A549 (cell line): ENCODE data around the gene PAQR5. TPM values are rescaled to one million over a fixed set of nuclear protein-coding genes. Genes with fewer than 3 reads are reported as not detected.

Source experiments
- ATAC-seq, 2 experiments: fragments of 200-7000 bp in 1 of 2; fragments of >200 bp in 1 of 2; cut with Nextera tagmentation in 1 of 2; cut with Tn5 transposase in 1 of 2; 3 replicates each; pipeline versions ENCODE4 v1.8.0 to v1.9.1; 2018 to 2020; ENCODE audit warnings: mild to moderate bottlenecking in 1 of 2, moderate library complexity in 1 of 2
- CTCF ChIA-PET: fragments of 300-600 bp; sonication (Branson Sonifier 250); formaldehyde crosslinking; extraction: SDS; loops from one replicate; lab custom pipeline; 2021; ENCODE audit warnings: antibody characterized with exemption, inconsistent platforms; lab: Yijun Ruan, JAX
- POLR2A ChIA-PET: fragments of 350-600 bp; formaldehyde crosslinking; extraction: SDS; loops from one replicate; lab custom pipeline; 2021; ENCODE audit warnings: antibody characterized with exemption, inconsistent platforms; lab: Yijun Ruan, JAX
- DNase-seq, 2 experiments: peaks; one replicate each; pipeline versions ENCODE4 v3.0.0 to v3.0.0-alpha.2; 2011 to 2016; ENCODE audit warnings: low read depth in 1 of 2, low spot score in 1 of 2
- FAIRE-seq: peaks from 2 replicates; lab custom pipeline; 2011; peaks lifted over from hg19 to GRCh38; lab: Jason Lieb, UNC
- H3K27ac ChIP-seq, 2 experiments: fragments of >200 bp; sonication (Bioruptor Twin); formaldehyde crosslinking; 3 replicates each; pipeline ENCODE4 v1.5.1; 2016 to 2017
- H3K4me1 ChIP-seq: fragments of >200 bp; sonication (Bioruptor Twin); formaldehyde crosslinking; 3 replicates; pipeline ENCODE4 v1.6.1; 2016
- H3K4me2 ChIP-seq: fragments of >200 bp; sonication (Bioruptor Twin); formaldehyde crosslinking; 3 replicates; pipeline ENCODE4 v1.6.1; 2016
- H3K4me3 ChIP-seq: fragments of >200 bp; sonication (Bioruptor Twin); formaldehyde crosslinking; 3 replicates; pipeline ENCODE4 v1.5.1; 2016
- H3K9me3 ChIP-seq: fragments of >200 bp; sonication (Bioruptor Twin); formaldehyde crosslinking; 3 replicates; pipeline ENCODE4 v1.6.1; 2016
- CBX2 ChIP-seq: fragments of 200-600 bp; sonication (generic); IDR thresholded peaks from 2 replicates; pipeline ENCODE4 v1.6.1; 2016; ENCODE audit warnings: low read depth, mild to moderate bottlenecking, borderline replicate concordance
- CBX8 ChIP-seq: fragments of 200-600 bp; sonication (generic); IDR thresholded peaks from 2 replicates; pipeline ENCODE4 v1.6.1; 2016
- CHD4 ChIP-seq: fragments of 200-600 bp; sonication (generic); IDR thresholded peaks from 2 replicates; pipeline ENCODE4 v1.6.1; 2016; ENCODE audit warnings: antibody characterized with exemption, mild to moderate bottlenecking, borderline replicate concordance
- EHF ChIP-seq: fragments of 250-450 bp; sonication (Bioruptor Pico); IDR thresholded peaks from 2 replicates; pipeline ENCODE4 v1.5.0; 2020; ENCODE audit warnings: mild to moderate bottlenecking
- FOSB ChIP-seq: fragments of 250-450 bp; sonication (Bioruptor Pico); IDR thresholded peaks from 2 replicates; pipeline ENCODE4 v1.5.0; 2020; ENCODE audit warnings: mild to moderate bottlenecking, moderate library complexity
- FOSL2 ChIP-seq, 2 experiments: fragments of 450-650 bp in 1 of 2; fragments of >200 bp in 1 of 2; sonication (Bioruptor Twin) in 1 of 2; formaldehyde crosslinking; IDR thresholded peaks; 2 replicates each; pipeline versions ENCODE4 v1.5.0 to v1.6.1; 2016 to 2020; ENCODE audit warnings: mild to moderate bottlenecking in 1 of 2, moderate library complexity in 1 of 2
- FOXS1 ChIP-seq: fragments of 250-450 bp; sonication (Bioruptor Pico); IDR thresholded peaks from 2 replicates; pipeline ENCODE4 v1.5.0; 2020; ENCODE audit warnings: mild to moderate bottlenecking, moderate library complexity
- HEYL ChIP-seq: fragments of 250-450 bp; sonication (Bioruptor Pico); IDR thresholded peaks from 2 replicates; pipeline ENCODE4 v1.8.0; 2021; ENCODE audit warnings: mild to moderate bottlenecking, moderate library complexity
- HOXA7 ChIP-seq: fragments of 250-450 bp; sonication (Bioruptor Pico); IDR thresholded peaks from 2 replicates; pipeline ENCODE4 v1.5.0; 2020; ENCODE audit warnings: mild to moderate bottlenecking, moderate library complexity
- JUN ChIP-seq, 2 experiments: fragments of >200 bp; sonication (Bioruptor Twin); formaldehyde crosslinking; IDR thresholded peaks; 2 replicates in 1 of 2; 3 replicates in 1 of 2; pipeline ENCODE4 v1.6.1; 2016 to 2017
- JUNB ChIP-seq: fragments of >200 bp; sonication (Bioruptor Twin); formaldehyde crosslinking; IDR thresholded peaks from 2 replicates; pipeline ENCODE4 v1.6.1; 2016
- MAFK ChIP-seq: fragments of 450-650 bp; IDR thresholded peaks from 2 replicates; pipeline ENCODE4 v1.6.1; 2014; ENCODE audit not compliant: partially characterized antibody
- MAZ ChIP-seq: fragments of 150-350 bp; IDR thresholded peaks from 2 replicates; pipeline ENCODE4 v1.6.1; 2014; ENCODE audit warnings: antibody characterized with exemption, low read depth, low read length, borderline replicate concordance
- MYC ChIP-seq: IDR thresholded peaks from 2 replicates; pipeline ENCODE4 v1.6.1; 2012; ENCODE audit warnings: mild to moderate bottlenecking, inconsistent platforms, low read length, improper control_type of control experiment, borderline replicate concordance
- NFE2L2 ChIP-seq: fragments of 150-350 bp; conservative IDR thresholded peaks from 2 replicates; pipeline ENCODE4 v1.6.1; 2014; ENCODE audit warnings: low read length
- NPAS2 ChIP-seq: fragments of 250-450 bp; sonication (Bioruptor Pico); IDR thresholded peaks from 2 replicates; pipeline ENCODE4 v1.8.0; 2022; ENCODE audit warnings: mild to moderate bottlenecking, moderate library complexity, borderline replicate concordance
- POLR2A ChIP-seq: IDR thresholded peaks from 2 replicates; pipeline ENCODE4 v1.6.1; 2012; ENCODE audit warnings: mild to moderate bottlenecking, low read length
- RAD21 ChIP-seq, 2 experiments: fragments of >200 bp in 1 of 2; sonication (Bioruptor Twin) in 1 of 2; formaldehyde crosslinking in 1 of 2; IDR thresholded peaks in 1 of 2; conservative IDR thresholded peaks in 1 of 2; 2 replicates in 1 of 2; 3 replicates in 1 of 2; pipeline ENCODE4 v1.6.1; 2012 to 2018; ENCODE audit warnings: inconsistent platforms in 1 of 2
- RARB ChIP-seq: fragments of 250-450 bp; sonication (Bioruptor Pico); IDR thresholded peaks from 2 replicates; pipeline ENCODE4 v1.8.0; 2021; ENCODE audit warnings: mild to moderate bottlenecking, moderate library complexity
- SMC3 ChIP-seq: fragments of >200 bp; sonication (Bioruptor Twin); formaldehyde crosslinking; IDR thresholded peaks from 3 replicates; pipeline ENCODE4 v1.6.1; 2018; ENCODE audit warnings: inconsistent platforms
- TFCP2L1 ChIP-seq: fragments of 250-450 bp; sonication (Bioruptor Pico); IDR thresholded peaks from 2 replicates; pipeline ENCODE4 v1.5.0; 2021; ENCODE audit warnings: mild to moderate bottlenecking
- ZC3H11A ChIP-seq: fragments of 450-650 bp; IDR thresholded peaks from 2 replicates; pipeline ENCODE4 v1.6.1; 2014; ENCODE audit warnings: antibody characterized with exemption, mild to moderate bottlenecking
- ZNF302 ChIP-seq: fragments of 250-450 bp; sonication (Bioruptor Pico); IDR thresholded peaks from 2 replicates; pipeline ENCODE4 v1.9.0; 2021; ENCODE audit warnings: inconsistent platforms, mild to moderate bottlenecking, moderate library complexity
- WGBS: methylation state at CpG from one replicate; pipeline ENCODE4 v1.1.6; 2017; ENCODE audit errors: missing lambda C conversion rate; 5-methylcytosine and 5-hydroxymethylcytosine counted together
- polyA plus RNA-seq, 4 experiments: library from polyadenylated mRNA; depleted of rRNA in 3 of 4; stranded (reverse); fragments of >200 nt; fragmentation: RNase III in 1 of 4; extraction: RNeasy Plus Mini Kit Qiagen cat#74134 plus additional on column Dnase treatment in 1 of 4; gene quantifications; 2 replicates in 3 of 4; 3 replicates in 1 of 4; pipeline ENCODE4 v1.2.3, GENCODE V29; 2011 to 2017
- TF ChIP-seq, protein P1 (sequence below): fragments of 450-650 bp; IDR thresholded peaks from 2 replicates; pipeline ENCODE4 v1.6.1; 2014; ENCODE audit warnings: antibody characterized with exemption
- TF ChIP-seq, protein P2 (sequence below): fragments of >200 bp; sonication (Bioruptor Twin); formaldehyde crosslinking; IDR thresholded peaks from 2 replicates; pipeline ENCODE4 v1.6.1; 2016
- TF ChIP-seq, protein P3 (sequence below): fragments of 150-350 bp; IDR thresholded peaks from 2 replicates; pipeline ENCODE4 v1.6.1; 2014; ENCODE audit warnings: low read depth, mild to moderate bottlenecking, low read length
- TF ChIP-seq, protein P4 (sequence below): IDR thresholded peaks from 2 replicates; pipeline ENCODE4 v1.6.1; 2012
- TF ChIP-seq, protein P5 (sequence below): IDR thresholded peaks from 2 replicates; pipeline ENCODE4 v1.6.1; 2012

PAQR5 gene
- polyA plus RNA-seq, 2 of the 4 experiments (the other 2 are of a cell fraction) = 104 to 114 TPM

DNA sequence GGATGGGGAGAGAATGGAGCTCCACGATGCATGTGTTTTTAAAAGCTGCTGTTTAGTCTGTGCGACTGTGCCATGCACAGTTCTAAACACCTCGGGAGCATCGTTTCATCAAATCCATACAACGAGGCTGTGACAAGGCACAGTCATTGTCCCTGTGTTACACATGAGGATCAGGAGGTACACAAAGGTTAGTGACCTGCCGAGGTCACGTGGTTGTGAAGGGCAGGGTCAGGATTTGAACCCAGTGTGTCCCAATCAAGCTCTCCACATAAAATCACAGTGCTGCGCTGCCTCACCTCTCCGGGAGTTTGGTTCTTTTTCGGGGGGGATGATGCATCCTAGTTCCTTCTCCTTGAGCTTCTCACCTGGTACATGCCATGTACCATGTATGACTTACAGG, 96.7 kb downstream of the PAQR5 start:
- ATAC-seq (no peak), FAIRE-seq (no peak), DNase-seq (no peak)
- 93% methylated on average over 10 of the region's 10 CpGs for WGBS
- ChIA-PET CTCF (interaction anchor here (0.7 to 13.9 kb wide), 44 partner anchors 10 to 364 kb away, joined by 3 to 198 read pairs (median 10); partner anchors contain the start of genes GLCE, KIF23 and RPLP1), POLR2A (no interaction called here)
- Histone ChIP-seq H3K4me2 (no peak overlapping the region), H3K4me1 (peaks cover 26% of the 10 kb centered on the region), H3K9me3 (no peaks in the 10 kb centered on the region), H3K27ac (no peak overlapping the region), H3K4me3 (no peak overlapping the region)
- no peak for TF ChIP-seq TFCP2L1
- no peak for TF ChIP-seq MAFK
- TF ChIP-seq CBX8 = no peak
- no peak for TF ChIP-seq ZC3H11A
- TF ChIP-seq POLR2A = no peak
- TF ChIP-seq, protein P1, sequence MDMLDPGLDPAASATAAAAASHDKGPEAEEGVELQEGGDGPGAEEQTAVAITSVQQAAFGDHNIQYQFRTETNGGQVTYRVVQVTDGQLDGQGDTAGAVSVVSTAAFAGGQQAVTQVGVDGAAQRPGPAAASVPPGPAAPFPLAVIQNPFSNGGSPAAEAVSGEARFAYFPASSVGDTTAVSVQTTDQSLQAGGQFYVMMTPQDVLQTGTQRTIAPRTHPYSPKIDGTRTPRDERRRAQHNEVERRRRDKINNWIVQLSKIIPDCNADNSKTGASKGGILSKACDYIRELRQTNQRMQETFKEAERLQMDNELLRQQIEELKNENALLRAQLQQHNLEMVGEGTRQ = no peak
- no peak for TF ChIP-seq FOSL2 (IDR thresholded peaks at IDR 0.05)
- no peak for TF ChIP-seq FOSL2 (CRISPR knock-in tag; IDR thresholded peaks at IDR 0.05)
- TF ChIP-seq, protein P2, sequence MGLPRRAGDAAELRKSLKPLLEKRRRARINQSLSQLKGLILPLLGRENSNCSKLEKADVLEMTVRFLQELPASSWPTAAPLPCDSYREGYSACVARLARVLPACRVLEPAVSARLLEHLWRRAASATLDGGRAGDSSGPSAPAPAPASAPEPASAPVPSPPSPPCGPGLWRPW = no peak
- no peak for TF ChIP-seq NFE2L2
- TF ChIP-seq HEYL (CRISPR knock-in tag) = no peak
- no peak for TF ChIP-seq RAD21 (conservative IDR thresholded peaks at IDR 0.05 in 1 of 2, IDR thresholded peaks at IDR 0.05 in 1 of 2)
- no peak for TF ChIP-seq MAZ
- TF ChIP-seq NPAS2 (CRISPR knock-in tag) = no peak
- TF ChIP-seq MYC = no peak
- TF ChIP-seq, protein P3, sequence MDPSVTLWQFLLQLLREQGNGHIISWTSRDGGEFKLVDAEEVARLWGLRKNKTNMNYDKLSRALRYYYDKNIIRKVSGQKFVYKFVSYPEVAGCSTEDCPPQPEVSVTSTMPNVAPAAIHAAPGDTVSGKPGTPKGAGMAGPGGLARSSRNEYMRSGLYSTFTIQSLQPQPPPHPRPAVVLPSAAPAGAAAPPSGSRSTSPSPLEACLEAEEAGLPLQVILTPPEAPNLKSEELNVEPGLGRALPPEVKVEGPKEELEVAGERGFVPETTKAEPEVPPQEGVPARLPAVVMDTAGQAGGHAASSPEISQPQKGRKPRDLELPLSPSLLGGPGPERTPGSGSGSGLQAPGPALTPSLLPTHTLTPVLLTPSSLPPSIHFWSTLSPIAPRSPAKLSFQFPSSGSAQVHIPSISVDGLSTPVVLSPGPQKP = no peak
- TF ChIP-seq JUNB = no peak
- no peak for TF ChIP-seq JUN (IDR thresholded peaks at IDR 0.05)
- TF ChIP-seq, protein P4, sequence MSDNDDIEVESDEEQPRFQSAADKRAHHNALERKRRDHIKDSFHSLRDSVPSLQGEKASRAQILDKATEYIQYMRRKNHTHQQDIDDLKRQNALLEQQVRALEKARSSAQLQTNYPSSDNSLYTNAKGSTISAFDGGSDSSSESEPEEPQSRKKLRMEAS = no peak
- no peak for TF ChIP-seq FOSB (CRISPR knock-in tag)
- no peak for TF ChIP-seq ZNF302 (CRISPR knock-in tag)

DNA sequence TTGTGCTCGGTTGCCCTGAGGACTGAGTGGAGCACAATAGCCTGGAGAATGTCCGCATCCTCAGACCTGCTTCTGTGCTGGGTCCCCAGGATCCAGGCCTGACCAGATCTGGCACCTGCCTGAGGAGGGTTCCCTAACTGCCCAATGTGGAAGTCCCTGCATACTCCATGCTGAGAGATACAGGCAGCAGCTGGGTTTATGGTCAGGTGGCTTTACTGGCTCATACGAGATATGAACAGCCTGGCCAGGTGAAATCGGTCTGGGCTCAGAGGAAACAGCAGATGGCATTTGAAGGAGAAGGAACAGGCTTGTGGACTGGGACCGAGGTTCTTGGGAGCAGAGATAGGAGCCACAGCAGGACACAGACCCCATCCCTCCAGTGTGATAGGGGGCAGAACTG, 97.3 kb downstream of the PAQR5 start:
- no peak overlapping the region for H3K4me2 ChIP-seq
- H3K9me3 ChIP-seq = no peaks in the 10 kb centered on the region
- DNase-seq (no peak), ATAC-seq (no peak), FAIRE-seq (no peak)
- H3K27ac ChIP-seq = no peak overlapping the region
- WGBS = 89% methylated on average over 5 of the region's 5 CpGs
- ChIA-PET CTCF (interaction anchor here (0.8 to 13.9 kb wide), 19 partner anchors 10 to 365 kb away, joined by 3 to 198 read pairs (median 7); partner anchors contain the start of genes GLCE and KIF23), POLR2A (no interaction called here)
- H3K4me1 ChIP-seq = peaks cover 26% of the 10 kb centered on the region
- TF ChIP-seq CHD4 (no peak), FOXS1 (no peak), EHF (CRISPR knock-in tag) (no peak), ZC3H11A (no peak), CBX2 (no peak), JUNB (no peak), ZNF302 (CRISPR knock-in tag) (no peak), HOXA7 (CRISPR knock-in tag) (no peak), RARB (CRISPR knock-in tag) (no peak), SMC3 (no peak)
- TF ChIP-seq, protein P2 = no peak
- TF ChIP-seq, protein P5, sequence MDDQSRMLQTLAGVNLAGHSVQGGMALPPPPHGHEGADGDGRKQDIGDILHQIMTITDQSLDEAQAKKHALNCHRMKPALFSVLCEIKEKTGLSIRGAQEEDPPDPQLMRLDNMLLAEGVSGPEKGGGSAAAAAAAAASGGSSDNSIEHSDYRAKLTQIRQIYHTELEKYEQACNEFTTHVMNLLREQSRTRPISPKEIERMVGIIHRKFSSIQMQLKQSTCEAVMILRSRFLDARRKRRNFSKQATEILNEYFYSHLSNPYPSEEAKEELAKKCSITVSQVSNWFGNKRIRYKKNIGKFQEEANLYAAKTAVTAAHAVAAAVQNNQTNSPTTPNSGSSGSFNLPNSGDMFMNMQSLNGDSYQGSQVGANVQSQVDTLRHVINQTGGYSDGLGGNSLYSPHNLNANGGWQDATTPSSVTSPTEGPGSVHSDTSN = no peak
- no peak overlapping the region for H3K4me3 ChIP-seq
